Kidney (tissue), 14 donors: ENCODE data around the gene STRN. TPM values are rescaled to one million over a fixed set of nuclear protein-coding genes. Genes with fewer than 3 reads are reported as not detected.
A peak's percentile ranks its signal among the peaks of the same experiment; 100 is the strongest.

Source experiments
- DNase-seq, 5 donors: peaks; one replicate each; pipeline ENCODE4 v3.0.0-alpha.2; 2013 to 2020
- FAIRE-seq: peaks from 2 replicates; lab custom pipeline; 2012; peaks lifted over from hg19 to GRCh38; lab: Jason Lieb, UNC
- H3K27ac ChIP-seq, 2 donors: one replicate each; pipeline ENCODE4 v1.7.0; 2013; ENCODE audit warnings: low read depth in 2 of 2, low read length in 2 of 2, inconsistent platforms in 1 of 2
- H3K27me3 ChIP-seq: one replicate; pipeline ENCODE4 v1.7.1; 2013; ENCODE audit warnings: low read length, inconsistent platforms; ENCODE audit not compliant: control insufficient read depth, insufficient read depth
- H3K36me3 ChIP-seq, 3 donors: one replicate each; pipeline versions ENCODE4 v1.7.0 to v1.7.1; 2013; ENCODE audit warnings: low read length in 3 of 3, control low read depth in 1 of 3, inconsistent platforms in 1 of 3; ENCODE audit not compliant: insufficient read depth in 3 of 3, control insufficient read depth in 2 of 3
- H3K4me1 ChIP-seq, 3 donors: one replicate each; pipeline versions ENCODE4 v1.7.0 to v1.7.1; 2013; ENCODE audit warnings: low read length in 3 of 3, inconsistent platforms in 1 of 3, low read depth in 1 of 3; ENCODE audit not compliant: control insufficient read depth in 2 of 3, insufficient read depth in 2 of 3
- H3K4me3 ChIP-seq, 3 donors: one replicate each; pipeline versions ENCODE4 v1.7.0 to v1.8.1; 2013; ENCODE audit warnings: low read length in 3 of 3, control low read depth in 1 of 3, inconsistent platforms in 1 of 3
- H3K9ac ChIP-seq, 3 donors: one replicate each; pipeline versions ENCODE4 v1.7.0 to v1.7.1; 2013; ENCODE audit warnings: low read length in 3 of 3, control low read depth in 1 of 3, inconsistent platforms in 1 of 3
- H3K9me3 ChIP-seq, 3 donors: one replicate each; pipeline versions ENCODE4 v1.7.0 to v1.7.1; 2013; ENCODE audit warnings: low read length in 3 of 3, control low read depth in 1 of 3, inconsistent platforms in 1 of 3; ENCODE audit not compliant: control insufficient read depth in 2 of 3, insufficient read depth in 1 of 3
- CTCF ChIP-seq: IDR thresholded peaks from 3 replicates; pipeline ENCODE4 v1.5.1; 2012; ENCODE audit warnings: mild to moderate bottlenecking, moderate library complexity, borderline replicate concordance; ENCODE audit not compliant: insufficient read depth; ENCODE audit errors: extremely low read depth
- intact Hi-C: fragments of 100-400 bp; cut with DNase I; formaldehyde crosslinking; loops from one replicate; pipeline ENCODE4 v1.11.1; 2022
- polyA plus RNA-seq: library from polyadenylated mRNA; stranded (reverse); fragments of 350-450 nt; fragmentation: Illumina TruSeq; extraction: RNeasy Lipid Tissue Mini Kit (QIAGEN cat#74804); gene quantifications from one replicate; pipeline ENCODE4 v1.2.3, GENCODE V29; 2014; ENCODE audit warnings: low read depth, low replicate concordance; ENCODE audit not compliant: insufficient read depth
- total RNA-seq: library from RNA; stranded (reverse); fragmentation: NEBNext Ultra II Directional; extraction: Animal tissue kit (Norgen Biotek cat#: 25700); gene quantifications from one replicate; pipeline ENCODE4 v1.2.1, GENCODE V29; 2021
- donor health status: control.
- donor health status: control.
- donor health status: control.
- donor health status: control.
- donor health status: control.
- donor health status: DM: yes; HTN: yes; CAD: no.
- donor health status: Normal renal cell carcinoma (clear cell type).

Gene STRN
- total and polyA plus RNA-seq, 2 donors from 2014 or later = 3.7 to 42.7 TPM

GRCh38 chr2:36882532-36882931, 83.8 kb downstream of the STRN start:
- H3K27ac ChIP-seq = no peak overlapping the region
- peaks cover 0 to 18% (median 5%) of the 10 kb centered on the region in 3 donors for H3K36me3 ChIP-seq
- FAIRE-seq = no peak
- no peak for DNase-seq
- H3K27me3 ChIP-seq = no peaks in the 10 kb centered on the region
- no peaks in the 10 kb centered on the region for H3K9me3 ChIP-seq
- TF ChIP-seq CTCF = no peak
- no peak overlapping the region for H3K4me3 ChIP-seq
- intact Hi-C loops = no loop called here
- H3K9ac ChIP-seq = no peak overlapping the region
- no peaks in the 10 kb centered on the region for H3K4me1 ChIP-seq

- TF ChIP-seq CTCF = no peak
- Histone ChIP-seq H3K4me1 (no peaks in the 10 kb centered on the region), H3K9ac (no peak overlapping the region), H3K27me3 (no peaks in the 10 kb centered on the region), H3K9me3 (no peaks in the 10 kb centered on the region), H3K36me3 (peaks cover 0 to 21% (median 5%) of the 10 kb centered on the region in 3 donors), H3K4me3 (no peak overlapping the region), H3K27ac (no peak overlapping the region)
- intact Hi-C loops = no loop called here
- DNase-seq = peak in 1 of 5 donors; percentile 1
- FAIRE-seq = no peak
Measured at GRCh38 chr2:36881816-36882215, 84.5 kb downstream of the STRN start.

GRCh38 chr2:36878429-36878828, 87.9 kb downstream of the STRN start:
- intact Hi-C loops = no loop called here
- no peak overlapping the region for H3K9ac ChIP-seq
- FAIRE-seq (no peak), DNase-seq (no peak)
- H3K9me3 ChIP-seq = no peaks in the 10 kb centered on the region
- H3K27ac ChIP-seq = no peak overlapping the region
- H3K4me1 ChIP-seq = no peaks in the 10 kb centered on the region
- no peak for TF ChIP-seq CTCF
- H3K36me3 ChIP-seq = peaks cover 0 to 12% (median 3%) of the 10 kb centered on the region in 3 donors
- H3K27me3 ChIP-seq = no peaks in the 10 kb centered on the region
- H3K4me3 ChIP-seq = no peak overlapping the region

- no peak for TF ChIP-seq CTCF
- no peaks in the 10 kb centered on the region for H3K4me1 ChIP-seq
- H3K36me3 ChIP-seq = peaks cover 0 to 7% (median 6%) of the 10 kb centered on the region in 3 donors
- no peaks in the 10 kb centered on the region for H3K9me3 ChIP-seq
- intact Hi-C loops = no loop called here
- no peak overlapping the region for H3K9ac ChIP-seq
- no peaks in the 10 kb centered on the region for H3K27me3 ChIP-seq
- DNase-seq (no peak), FAIRE-seq (peak; percentile 85)
- no peak overlapping the region for H3K27ac ChIP-seq
- H3K4me3 ChIP-seq = no peak overlapping the region
Measured at GRCh38 chr2:36871068-36871707, 95.1 kb downstream of the STRN start.
